A673 (cell line): ENCODE data around the gene PRM2. TPM values are rescaled to one million over a fixed set of nuclear protein-coding genes. Genes with fewer than 3 reads are reported as not detected.
"Not testable (repeated sequence)": the region's sequence is repeated elsewhere in the genome, so short reads cannot be mapped to it uniquely, and the experiment has no call there.

Experiments used
- BruUV-seq: library from RNA; stranded (reverse); fragments of 400-500 nt; replicated peaks from 2 replicates; lab custom pipeline; 2021; lab: Mats Ljungman, UMichigan
- CTCF ChIA-PET: fragments of 300-600 bp; sonication (Branson Sonifier 250); formaldehyde crosslinking; loops from one replicate; lab custom pipeline; 2022; ENCODE audit warnings: antibody characterized with exemption; lab: Charles Lee
- POLR2A ChIA-PET: fragments of 300-600 bp; sonication (Branson Sonifier 250); formaldehyde crosslinking; loops from one replicate; lab custom pipeline; 2022; ENCODE audit warnings: antibody characterized with exemption; ENCODE audit not compliant: low non-redundant PET; lab: Charles Lee
- DNase-seq: peaks from one replicate; pipeline ENCODE4 v3.0.0-alpha.2; 2015; ENCODE audit warnings: low spot score
- H3K27ac ChIP-seq: fragments of 200-600 bp; sonication (generic); 2 replicates; pipeline ENCODE4 v1.5.1; 2016; ENCODE audit warnings: mixed run types, low read depth, mild to moderate bottlenecking, mixed read lengths, antibody characterized with exemption, low read length; ENCODE audit not compliant: poor library complexity, severe bottlenecking
- H3K27me3 ChIP-seq: fragments of 200-600 bp; sonication (generic); replicated peaks from 2 replicates; pipeline ENCODE4 v1.6.1; 2017; ENCODE audit warnings: mixed run types, low read depth, mild to moderate bottlenecking, mixed read lengths, antibody characterized with exemption, low read length; ENCODE audit not compliant: insufficient read depth, poor library complexity
- H3K36me3 ChIP-seq: fragments of 200-600 bp; sonication (generic); 2 replicates; pipeline ENCODE4 v1.6.1; 2016; ENCODE audit warnings: mixed run types, mild to moderate bottlenecking, mixed read lengths, antibody characterized with exemption, low read length; ENCODE audit not compliant: insufficient read depth, poor library complexity, severe bottlenecking
- H3K4me1 ChIP-seq: fragments of 200-600 bp; sonication (generic); 2 replicates; pipeline ENCODE4 v1.6.1; 2017; ENCODE audit warnings: mixed run types, mild to moderate bottlenecking, mixed read lengths, antibody characterized with exemption, low read length; ENCODE audit not compliant: insufficient read depth, poor library complexity, severe bottlenecking
- H3K4me3 ChIP-seq: fragments of 200-600 bp; sonication (generic); 2 replicates; pipeline ENCODE4 v1.5.1; 2016; ENCODE audit warnings: low read depth, mixed run types, mild to moderate bottlenecking, mixed read lengths, low read length; ENCODE audit not compliant: poor library complexity, severe bottlenecking
- H3K9me3 ChIP-seq: fragments of 200-600 bp; sonication (generic); 2 replicates; pipeline ENCODE4 v1.6.1; 2016; ENCODE audit warnings: mixed run types, low read depth, mild to moderate bottlenecking, mixed read lengths, antibody characterized with exemption, low read length; ENCODE audit not compliant: poor library complexity, severe bottlenecking
- EZH2 ChIP-seq: fragments of 200-600 bp; sonication (generic); IDR thresholded peaks from 2 replicates; pipeline ENCODE4 v1.6.1; 2017; ENCODE audit warnings: borderline replicate concordance, low read depth, mild to moderate bottlenecking, mixed read lengths, antibody characterized with exemption, low read length; ENCODE audit not compliant: poor library complexity, severe bottlenecking
- intact Hi-C: fragments of 100-400 bp; cut with micrococcal nuclease; formaldehyde crosslinking; loops from one replicate; pipeline ENCODE4 v1.10.0; 2022; ENCODE audit not compliant: unreplicated experiment
- total RNA-seq: library from RNA; stranded (reverse); gene quantifications from 2 replicates; pipeline ENCODE4 v1.2.3, GENCODE V29; 2021
- TF ChIP-seq, protein P1 (sequence below): fragments of 300-800, 200-600 bp; sonication (generic); conservative IDR thresholded peaks from 2 replicates; pipeline ENCODE4 v1.5.1; 2017; ENCODE audit warnings: low read depth, mild to moderate bottlenecking, antibody characterized with exemption, low read length, moderate library complexity, mixed read lengths

The PRM2 gene
- total RNA-seq, 1 experiment from 2014 or later, result not detected

DNA sequence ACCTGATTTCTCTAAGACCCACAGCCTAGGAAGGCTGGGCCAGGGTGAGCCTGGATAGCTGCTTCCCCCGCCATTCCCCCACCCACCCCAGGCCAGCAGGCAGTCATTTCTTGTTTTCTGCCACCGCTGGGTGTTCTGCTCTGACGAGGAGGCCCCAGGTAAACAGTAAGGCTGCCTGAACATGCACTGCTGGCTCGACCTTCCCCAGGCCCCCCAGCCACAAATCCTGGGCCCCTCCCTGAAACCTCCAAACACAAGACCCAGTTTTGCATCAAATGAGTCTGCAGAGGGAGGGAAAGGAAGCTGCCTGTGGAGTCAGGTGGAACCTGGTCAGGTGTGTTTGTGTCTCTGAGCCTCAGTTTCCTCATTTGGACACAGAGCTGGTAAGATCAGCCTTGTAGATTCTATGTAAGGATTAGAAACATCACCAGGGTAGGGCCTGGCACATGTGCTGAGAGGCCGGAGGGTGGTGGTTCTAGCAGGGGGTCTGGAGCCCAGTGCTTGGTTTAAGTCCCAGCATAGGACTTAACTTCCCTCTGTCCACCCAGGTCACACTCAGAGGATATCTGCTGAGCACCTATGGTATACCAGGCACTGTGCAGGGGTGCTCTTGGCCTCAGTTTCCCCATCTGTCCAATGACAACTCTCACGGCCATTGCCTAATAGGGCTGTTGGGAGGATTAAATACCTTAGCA is 23.7 kb upstream of the PRM2 start:
- ChIA-PET CTCF (no interaction called here), POLR2A (no interaction called here)
- Histone ChIP-seq H3K4me1 (no peaks in the 10 kb centered on the region), H3K27ac (no peak overlapping the region), H3K4me3 (no peak overlapping the region), H3K36me3 (no peaks in the 10 kb centered on the region), H3K27me3 (no peaks in the 10 kb centered on the region), H3K9me3 (no peaks in the 10 kb centered on the region)
- intact Hi-C loops, result no loop called here
- TF ChIP-seq EZH2, result no peak
- TF ChIP-seq, protein P1, sequence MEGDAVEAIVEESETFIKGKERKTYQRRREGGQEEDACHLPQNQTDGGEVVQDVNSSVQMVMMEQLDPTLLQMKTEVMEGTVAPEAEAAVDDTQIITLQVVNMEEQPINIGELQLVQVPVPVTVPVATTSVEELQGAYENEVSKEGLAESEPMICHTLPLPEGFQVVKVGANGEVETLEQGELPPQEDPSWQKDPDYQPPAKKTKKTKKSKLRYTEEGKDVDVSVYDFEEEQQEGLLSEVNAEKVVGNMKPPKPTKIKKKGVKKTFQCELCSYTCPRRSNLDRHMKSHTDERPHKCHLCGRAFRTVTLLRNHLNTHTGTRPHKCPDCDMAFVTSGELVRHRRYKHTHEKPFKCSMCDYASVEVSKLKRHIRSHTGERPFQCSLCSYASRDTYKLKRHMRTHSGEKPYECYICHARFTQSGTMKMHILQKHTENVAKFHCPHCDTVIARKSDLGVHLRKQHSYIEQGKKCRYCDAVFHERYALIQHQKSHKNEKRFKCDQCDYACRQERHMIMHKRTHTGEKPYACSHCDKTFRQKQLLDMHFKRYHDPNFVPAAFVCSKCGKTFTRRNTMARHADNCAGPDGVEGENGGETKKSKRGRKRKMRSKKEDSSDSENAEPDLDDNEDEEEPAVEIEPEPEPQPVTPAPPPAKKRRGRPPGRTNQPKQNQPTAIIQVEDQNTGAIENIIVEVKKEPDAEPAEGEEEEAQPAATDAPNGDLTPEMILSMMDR, result no peak
- no TSS peak for BruUV-seq
- DNase-seq, result no peak

DNA sequence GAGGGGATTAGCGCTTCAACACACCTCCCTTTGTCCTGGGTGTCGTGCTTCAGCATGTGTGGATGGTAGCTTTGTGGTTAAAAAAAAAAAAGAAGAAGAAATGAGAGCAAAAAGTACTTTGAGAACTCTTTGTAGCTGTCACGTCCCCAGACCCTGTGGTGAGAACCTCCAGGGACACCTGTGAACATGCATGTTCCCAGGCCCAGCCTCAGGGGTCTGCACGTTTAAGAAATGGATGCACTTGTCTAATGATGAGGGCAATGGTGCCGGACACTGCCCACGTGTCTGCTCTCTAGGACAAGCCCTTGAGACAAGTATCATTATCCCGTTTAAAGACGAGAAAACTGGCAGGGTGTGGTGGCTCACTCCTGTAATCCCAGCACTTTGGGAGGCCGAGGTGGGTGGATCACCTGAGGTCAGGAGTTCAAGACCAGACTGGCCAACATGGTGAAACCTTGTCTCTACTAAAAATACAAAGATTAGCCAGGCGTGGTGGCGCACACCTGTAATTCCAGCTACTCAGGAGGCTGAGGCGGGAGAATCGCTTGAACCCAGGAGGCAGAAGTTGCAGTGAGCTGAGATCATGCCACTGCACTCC is 22.8 kb upstream of the PRM2 start:
- intact Hi-C loops, H3K27ac ChIP-seq, H3K4me3 ChIP-seq, H3K4me1 ChIP-seq, H3K27me3 ChIP-seq, DNase-seq, BruUV-seq, H3K36me3 ChIP-seq, POLR2A ChIA-PET, H3K9me3 ChIP-seq, CTCF ChIA-PET: not testable (repeated sequence)

DNA sequence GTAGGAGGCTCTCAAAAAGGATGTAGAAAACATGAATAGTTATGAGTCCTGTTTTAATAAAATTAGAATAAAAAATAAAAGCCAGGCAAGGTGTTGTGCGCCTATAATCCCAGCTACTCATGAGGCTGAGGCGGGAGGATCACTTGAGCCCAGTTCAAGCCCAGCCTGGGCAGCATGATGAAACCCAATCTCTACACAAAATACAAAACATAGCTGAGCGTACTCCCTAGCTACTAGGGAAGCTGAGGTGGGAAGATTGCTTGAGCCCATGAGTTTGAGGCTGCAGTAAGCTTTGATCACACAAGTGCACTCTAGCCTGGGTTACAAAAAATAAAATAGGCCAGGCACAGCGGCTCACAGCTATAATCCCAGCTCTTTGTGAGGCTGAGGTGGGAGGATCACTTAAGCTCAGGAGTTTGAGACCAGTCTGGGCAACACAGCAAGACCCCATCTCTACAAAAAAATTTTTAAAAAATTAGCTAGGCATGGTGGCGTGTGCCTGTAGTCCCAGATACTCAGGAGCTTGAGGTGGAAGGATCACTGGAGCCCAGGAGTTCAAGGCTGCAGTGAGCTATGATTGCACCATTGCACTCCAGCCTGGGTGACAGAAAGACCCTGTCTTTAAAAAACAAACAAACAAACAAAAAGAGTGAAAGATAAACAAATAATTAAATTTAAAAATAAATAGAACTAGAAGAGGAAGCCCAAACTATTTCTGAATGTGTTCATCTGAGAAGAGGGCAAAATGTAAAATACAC is 22.0 kb upstream of the PRM2 start:
- H3K27me3 ChIP-seq, result no peaks in the 10 kb centered on the region
- ChIA-PET POLR2A (no interaction called here), CTCF (no interaction called here)
- BruUV-seq, result no TSS peak
- TF ChIP-seq, protein P1, result no peak
- no peak for TF ChIP-seq EZH2
- no peaks in the 10 kb centered on the region for H3K36me3 ChIP-seq
- H3K9me3 ChIP-seq, result no peaks in the 10 kb centered on the region
- no peaks in the 10 kb centered on the region for H3K4me1 ChIP-seq
- intact Hi-C loops, result no loop called here
- H3K4me3 ChIP-seq, result no peak overlapping the region
- DNase-seq, result no peak
- H3K27ac ChIP-seq, result no peak overlapping the region
